CD4-positive, alpha-beta memory T cell (primary cell): ENCODE data around the gene FANCI. TPM values are rescaled to one million over a fixed set of nuclear protein-coding genes. Genes with fewer than 3 reads are reported as not detected.

Source experiments
- CTCF ChIA-PET: fragments of 350-600 bp; sonication (Branson Sonifier 250); formaldehyde crosslinking; loops from one replicate; lab custom pipeline; 2021; ENCODE audit warnings: inconsistent platforms; ENCODE audit not compliant: partially characterized antibody; lab: Charles Lee
- POLR2A ChIA-PET: fragments of 350-600 bp; sonication (Branson Sonifier 250); formaldehyde crosslinking; loops from one replicate; lab custom pipeline; 2021; ENCODE audit not compliant: partially characterized antibody; lab: Charles Lee
- DNase-seq, 5 donors: peaks; one replicate each; pipeline versions ENCODE4 v3.0.0 to v3.0.0-alpha.2; 2020 to 2022; ENCODE audit warnings: mixed read lengths in 1 of 5
- H3K27ac ChIP-seq: one replicate; pipeline ENCODE4 v1.7.0; 2013; ENCODE audit warnings: low read depth, low read length
- H3K27me3 ChIP-seq: 2 replicates; pipeline ENCODE4 v1.7.0; 2013; ENCODE audit warnings: mild to moderate bottlenecking, low read length, moderate library complexity; ENCODE audit not compliant: insufficient read depth
- H3K36me3 ChIP-seq: 2 replicates; pipeline ENCODE4 v1.7.0; 2013; ENCODE audit warnings: mild to moderate bottlenecking, low read length, moderate library complexity; ENCODE audit not compliant: insufficient read depth
- H3K4me1 ChIP-seq: 2 replicates; pipeline ENCODE4 v1.7.0; 2013; ENCODE audit warnings: mild to moderate bottlenecking, low read length, moderate library complexity; ENCODE audit not compliant: insufficient read depth
- H3K4me3 ChIP-seq, 2 donors: one replicate each; pipeline ENCODE4 v1.7.0; 2013; ENCODE audit warnings: low read length in 2 of 2, mild to moderate bottlenecking in 1 of 2
- H3K9me3 ChIP-seq, 2 donors: one replicate each; pipeline ENCODE4 v1.7.0; 2013; ENCODE audit warnings: low read length in 2 of 2, control low read depth in 1 of 2; ENCODE audit not compliant: control insufficient read depth in 1 of 2
- H3K27ac Mint-ChIP-seq, 7 donors: one replicate each; pipeline ENCODE4 v1.8.0; 2020 to 2021; ENCODE audit warnings: mixed read lengths in 7 of 7, mild to moderate bottlenecking in 6 of 7, inconsistent platforms in 3 of 7, moderate library complexity in 3 of 7
- H3K27me3 Mint-ChIP-seq, 2 donors: one replicate each; pipeline ENCODE4 v1.8.0; 2020 to 2021; ENCODE audit warnings: mixed read lengths in 2 of 2
- H3K36me3 Mint-ChIP-seq, 2 donors: one replicate each; pipeline ENCODE4 v1.8.0; 2020 to 2021; ENCODE audit warnings: mixed read lengths in 2 of 2, inconsistent platforms in 1 of 2, mild to moderate bottlenecking in 1 of 2
- H3K4me1 Mint-ChIP-seq, 4 donors: one replicate each; pipeline ENCODE4 v1.8.0; 2020 to 2021; ENCODE audit warnings: mixed read lengths in 4 of 4, mild to moderate bottlenecking in 1 of 4
- H3K4me3 Mint-ChIP-seq, 8 donors: one replicate each; pipeline ENCODE4 v1.8.0; 2020 to 2021; ENCODE audit warnings: mixed read lengths in 8 of 8, mild to moderate bottlenecking in 7 of 8, moderate library complexity in 6 of 8, inconsistent platforms in 3 of 8
- H3K9me3 Mint-ChIP-seq, 8 donors: one replicate each; pipeline ENCODE4 v1.8.0; 2020 to 2021; ENCODE audit warnings: mixed read lengths in 8 of 8, mild to moderate bottlenecking in 5 of 8, inconsistent platforms in 3 of 8, moderate library complexity in 1 of 8
- intact Hi-C: fragments of 100-400 bp; cut with micrococcal nuclease; formaldehyde crosslinking; loops from one replicate; pipeline ENCODE4 v1.15.1; 2023
- polyA plus RNA-seq, 2 donors: library from polyadenylated mRNA; unstranded; fragments of 300-500 nt; fragmentation: Illumina TruSeq; gene quantifications; one replicate each; pipeline ENCODE4 v1.2.3, GENCODE V29; 2021
- total RNA-seq, 2 experiments: library from RNA; stranded (reverse); gene quantifications; one replicate each; pipeline ENCODE4 v1.2.3, GENCODE V29; 2021

Gene FANCI
- total and polyA plus RNA-seq, 4 experiments from 2014 or later = 3.9 to 19.0 (median 8.5) TPM

- Mint-ChIP-seq H3K27ac (peak overlapping the region in 1 of 7 donors; percentile 21), H3K27me3 (peaks cover 3% of the 10 kb centered on the region in 2 donors), H3K36me3 (peaks cover 0 to under 1% of the 10 kb centered on the region in 2 donors), H3K9me3 (no peaks in the 10 kb centered on the region), H3K4me1 (peaks cover under 1 to 10% (median 8%) of the 10 kb centered on the region in 4 donors), H3K4me3 (no peak overlapping the region)
- Histone ChIP-seq H3K4me1 (peaks cover 4% of the 10 kb centered on the region), H3K27ac (no peak overlapping the region), H3K4me3 (no peak overlapping the region), H3K27me3 (no peaks in the 10 kb centered on the region), H3K9me3 (no peaks in the 10 kb centered on the region), H3K36me3 (no peaks in the 10 kb centered on the region)
- no peak for DNase-seq
- POLR2A ChIA-PET = no interaction called here
- intact Hi-C loops = no loop called here
- CTCF ChIA-PET = interaction anchor here (1.9 kb wide), 1 partner anchor 18 kb away, joined by 9 read pairs; no protein-coding TSS in a partner anchor
Observed at GRCh38 chr15:89340573-89340972, 96.8 kb downstream of the FANCI start.

GRCh38 chr15:89341316-89342005 is 97.7 kb downstream of the FANCI start:
- H3K9me3 Mint-ChIP-seq = no peaks in the 10 kb centered on the region
- CTCF ChIA-PET = interaction anchor here (1.9 kb wide), 1 partner anchor 17 kb away, joined by 9 read pairs; no protein-coding TSS in a partner anchor

GRCh38 chr15:89342840-89343239 is 99.1 kb downstream of the FANCI start:
- H3K27ac ChIP-seq = no peak overlapping the region
- CTCF ChIA-PET = no interaction called here
- H3K4me1 Mint-ChIP-seq = peaks cover 0 to 3% (median under 1%) of the 10 kb centered on the region in 4 donors
- no peaks in the 10 kb centered on the region for H3K36me3 Mint-ChIP-seq
- no peaks in the 10 kb centered on the region for H3K4me1 ChIP-seq
- no peak overlapping the region for H3K4me3 Mint-ChIP-seq
- H3K27me3 ChIP-seq = no peaks in the 10 kb centered on the region
- DNase-seq = no peak
- POLR2A ChIA-PET = no interaction called here
- no peaks in the 10 kb centered on the region for H3K9me3 Mint-ChIP-seq
- H3K27me3 Mint-ChIP-seq = peaks cover 3% of the 10 kb centered on the region in 2 donors
- no peaks in the 10 kb centered on the region for H3K36me3 ChIP-seq
- no peak overlapping the region for H3K4me3 ChIP-seq
- no peak overlapping the region for H3K27ac Mint-ChIP-seq
- H3K9me3 ChIP-seq = no peaks in the 10 kb centered on the region
- intact Hi-C loops = no loop called here

More at GRCh38 chr15:89341316-89342005, 97.7 kb downstream of the FANCI start:
- Histone ChIP-seq H3K27ac (no peak overlapping the region), H3K36me3 (no peaks in the 10 kb centered on the region), H3K4me1 (no peaks in the 10 kb centered on the region), H3K9me3 (no peaks in the 10 kb centered on the region), H3K4me3 (no peak overlapping the region), H3K27me3 (no peaks in the 10 kb centered on the region)
- intact Hi-C loops = no loop called here
- peaks cover 3% of the 10 kb centered on the region in 2 donors for H3K27me3 Mint-ChIP-seq
- H3K27ac Mint-ChIP-seq = peak overlapping the region in 1 of 7 donors; percentile 4
- no peaks in the 10 kb centered on the region for H3K36me3 Mint-ChIP-seq
- no peak for DNase-seq
- POLR2A ChIA-PET = no interaction called here
- no peak overlapping the region for H3K4me3 Mint-ChIP-seq
- H3K4me1 Mint-ChIP-seq = peaks cover 0 to 4% (median 3%) of the 10 kb centered on the region in 4 donors

- Mint-ChIP-seq H3K9me3 (no peaks in the 10 kb centered on the region), H3K4me3 (no peak overlapping the region), H3K27ac (no peak overlapping the region), H3K27me3 (peaks cover 3 to 9% of the 10 kb centered on the region in 2 donors), H3K36me3 (no peaks in the 10 kb centered on the region), H3K4me1 (peaks cover 0 to 9% (median 4%) of the 10 kb centered on the region in 4 donors)
- CTCF ChIA-PET = interaction anchor here (4.0 kb wide), 1 partner anchor 13 kb away, joined by 24 read pairs; no protein-coding TSS in a partner anchor
- Histone ChIP-seq H3K4me1 (no peaks in the 10 kb centered on the region), H3K36me3 (no peaks in the 10 kb centered on the region), H3K9me3 (no peaks in the 10 kb centered on the region), H3K27ac (no peak overlapping the region), H3K4me3 (no peak overlapping the region), H3K27me3 (no peaks in the 10 kb centered on the region)
- intact Hi-C loops = no loop called here
- POLR2A ChIA-PET = no interaction called here
- no peak for DNase-seq
Observed at GRCh38 chr15:89345248-89345647, 101.5 kb downstream of the FANCI start.

- no peak overlapping the region for H3K27ac Mint-ChIP-seq
- Histone ChIP-seq H3K27me3 (no peaks in the 10 kb centered on the region), H3K9me3 (no peaks in the 10 kb centered on the region), H3K36me3 (no peaks in the 10 kb centered on the region), H3K4me1 (no peaks in the 10 kb centered on the region), H3K4me3 (no peak overlapping the region), H3K27ac (no peak overlapping the region)
- no peak overlapping the region for H3K4me3 Mint-ChIP-seq
- H3K9me3 Mint-ChIP-seq = no peaks in the 10 kb centered on the region
- H3K4me1 Mint-ChIP-seq = peaks cover 0 to 9% (median 4%) of the 10 kb centered on the region in 4 donors
- CTCF ChIA-PET = interaction anchor here (0.6 to 4.0 kb wide), 2 partner anchors 11 to 285 kb away, joined by 3 to 24 read pairs; no protein-coding TSS in a partner anchor
- intact Hi-C loops = no loop called here
- POLR2A ChIA-PET = no interaction called here
- no peak for DNase-seq
- H3K27me3 Mint-ChIP-seq = peaks cover 6 to 9% of the 10 kb centered on the region in 2 donors
- no peaks in the 10 kb centered on the region for H3K36me3 Mint-ChIP-seq
Observed at GRCh38 chr15:89346516-89347231, 102.9 kb downstream of the FANCI start.

- Histone ChIP-seq H3K27me3 (no peaks in the 10 kb centered on the region), H3K9me3 (no peaks in the 10 kb centered on the region), H3K4me1 (no peaks in the 10 kb centered on the region), H3K4me3 (no peak overlapping the region), H3K36me3 (no peaks in the 10 kb centered on the region), H3K27ac (no peak overlapping the region)
- Mint-ChIP-seq H3K9me3 (no peaks in the 10 kb centered on the region), H3K4me3 (peak overlapping the region in 1 of 8 donors; percentile 36), H3K4me1 (peaks cover 0 to 9% (median 4%) of the 10 kb centered on the region in 4 donors), H3K27ac (no peak overlapping the region), H3K27me3 (peaks cover 16 to 18% of the 10 kb centered on the region in 2 donors), H3K36me3 (no peaks in the 10 kb centered on the region)
- intact Hi-C loops = no loop called here
- POLR2A ChIA-PET = interaction anchor here (0.6 kb wide), 1 partner anchor 52 kb away, joined by 4 read pairs; no protein-coding TSS in a partner anchor
- DNase-seq = no peak
- CTCF ChIA-PET = interaction anchor here (2.3 kb wide), 1 partner anchor 9 kb away, joined by 11 read pairs; no protein-coding TSS in a partner anchor
Observed at GRCh38 chr15:89349206-89349558, 105.4 kb downstream of the FANCI start.

GRCh38 chr15:89352476-89352875 is 108.7 kb downstream of the FANCI start:
- H3K36me3 ChIP-seq = no peaks in the 10 kb centered on the region
- H3K9me3 Mint-ChIP-seq = no peaks in the 10 kb centered on the region
- H3K27ac Mint-ChIP-seq = no peak overlapping the region
- H3K4me3 Mint-ChIP-seq = no peak overlapping the region
- CTCF ChIA-PET = no interaction called here
- no peak overlapping the region for H3K27ac ChIP-seq
- no peak for DNase-seq
- peaks cover 34 to 41% of the 10 kb centered on the region in 2 donors for H3K27me3 Mint-ChIP-seq
- H3K27me3 ChIP-seq = peaks cover 4% of the 10 kb centered on the region
- H3K4me3 ChIP-seq = no peak overlapping the region
- H3K4me1 ChIP-seq = no peaks in the 10 kb centered on the region
- POLR2A ChIA-PET = no interaction called here
- no peaks in the 10 kb centered on the region for H3K9me3 ChIP-seq
- no peaks in the 10 kb centered on the region for H3K36me3 Mint-ChIP-seq
- H3K4me1 Mint-ChIP-seq = peaks cover 0 to 9% (median 4%) of the 10 kb centered on the region in 4 donors
- intact Hi-C loops = no loop called here
